PC-3 (cell line): ENCODE measurements around the gene KAT2B. TPM values are rescaled to one million over a fixed set of nuclear protein-coding genes. Genes with fewer than 3 reads are reported as not detected.
A peak's percentile ranks its signal among the peaks of the same experiment; 100 is the strongest.

ENCODE experiments used
- ATAC-seq: fragments of 200-7000 bp; cut with Tn5 transposase; 2 replicates; pipeline ENCODE4 v1.9.1; 2020; ENCODE audit warnings: mild to moderate bottlenecking, moderate library complexity
- BruUV-seq: library from RNA; stranded (reverse); fragments of 400-500 nt; replicated peaks from 2 replicates; lab custom pipeline; 2021; lab: Mats Ljungman, UMichigan
- CTCF ChIA-PET: fragments of 300-600 bp; sonication (Branson Sonifier 250); formaldehyde crosslinking; loops from one replicate; lab custom pipeline; 2022; ENCODE audit warnings: antibody characterized with exemption; lab: Charles Lee
- POLR2A ChIA-PET: fragments of 300-600 bp; sonication (Branson Sonifier 250); formaldehyde crosslinking; loops from one replicate; lab custom pipeline; 2022; ENCODE audit warnings: antibody characterized with exemption; ENCODE audit not compliant: unreplicated experiment; lab: Charles Lee
- DNase-seq: peaks from one replicate; pipeline ENCODE4 v3.0.0-alpha.2; 2015
- H2AFZ ChIP-seq: fragments of 300-600 bp; sonication (generic); 2 replicates; pipeline ENCODE4 v1.6.0; 2016; ENCODE audit warnings: antibody characterized with exemption, low read length
- H3F3A ChIP-seq: fragments of 300-600 bp; sonication (generic); one replicate; pipeline ENCODE4 v1.6.0; 2017; ENCODE audit warnings: antibody characterized with exemption, low read length, control low read depth, mild to moderate bottlenecking; ENCODE audit not compliant: unreplicated experiment
- H3K27ac ChIP-seq: fragments of 300-600 bp; sonication (generic); 2 replicates; pipeline ENCODE4 v1.5.1; 2016; ENCODE audit warnings: mild to moderate bottlenecking, low read length
- H3K27me3 ChIP-seq: fragments of 300-600 bp; sonication (generic); 2 replicates; pipeline ENCODE4 v1.6.1; 2016; ENCODE audit warnings: low read length, mixed read lengths
- H3K36me3 ChIP-seq: fragments of 300-600 bp; sonication (generic); 2 replicates; pipeline ENCODE4 v1.6.1; 2016; ENCODE audit warnings: low read depth, mixed run types, low read length, mixed read lengths
- H3K4me1 ChIP-seq: fragments of 300-600 bp; sonication (generic); 2 replicates; pipeline ENCODE4 v1.5.1; 2016; ENCODE audit warnings: low read length; ENCODE audit not compliant: insufficient read depth
- H3K4me2 ChIP-seq: fragments of 300-600 bp; sonication (generic); 2 replicates; pipeline ENCODE4 v1.6.0; 2016; ENCODE audit warnings: low read length
- H3K4me3 ChIP-seq: fragments of 300-600 bp; sonication (generic); 2 replicates; pipeline ENCODE4 v1.5.1; 2016; ENCODE audit warnings: mild to moderate bottlenecking, low read length, mixed read lengths
- H3K79me2 ChIP-seq: fragments of 300-600 bp; sonication (generic); 2 replicates; pipeline ENCODE4 v1.6.1; 2017; ENCODE audit warnings: low read length, mixed read lengths
- H3K9ac ChIP-seq: fragments of 300-600 bp; sonication (generic); 2 replicates; pipeline ENCODE4 v1.6.0; 2016; ENCODE audit warnings: mild to moderate bottlenecking, low read length
- H3K9me2 ChIP-seq: fragments of 300-600 bp; sonication (generic); replicated peaks from 2 replicates; pipeline ENCODE4 v1.6.1; 2016; ENCODE audit warnings: mixed run types, low read length, mixed read lengths
- H3K9me3 ChIP-seq: fragments of 300-600 bp; sonication (generic); 2 replicates; pipeline ENCODE4 v1.6.1; 2016; ENCODE audit warnings: low read length, mixed read lengths
- H4K20me1 ChIP-seq: fragments of 300-600 bp; sonication (generic); 2 replicates; pipeline ENCODE4 v1.6.1; 2016; ENCODE audit warnings: low read length, mixed read lengths
- CTCF ChIP-seq: fragments of 300-600 bp; sonication (generic); conservative IDR thresholded peaks from 2 replicates; pipeline ENCODE4 v1.5.1; 2017; ENCODE audit warnings: antibody characterized with exemption, low read depth, mild to moderate bottlenecking, low read length
- EZH2 ChIP-seq: fragments of 300-600 bp; sonication (generic); IDR thresholded peaks from one replicate; pipeline ENCODE4 v1.6.1; 2017; ENCODE audit warnings: antibody characterized with exemption, mild to moderate bottlenecking, low read length; ENCODE audit not compliant: unreplicated experiment
- EZH2phosphoT487 ChIP-seq: fragments of 300-600 bp; sonication (generic); IDR thresholded peaks from 2 replicates; pipeline ENCODE4 v1.6.1; 2018; ENCODE audit warnings: mild to moderate bottlenecking, antibody characterized with exemption, low read length, borderline replicate concordance
- intact Hi-C: fragments of 100-400 bp; cut with micrococcal nuclease; formaldehyde crosslinking; loops from 2 replicates; pipeline ENCODE4 v1.9.0; 2023
- total RNA-seq: library from RNA; depleted of rRNA; stranded (reverse); fragments of >200 nt; gene quantifications from 2 replicates; pipeline ENCODE4 v1.2.3, GENCODE V29; 2014

Gene KAT2B
- total RNA-seq, 1 experiment from 2014 or later: 11.9 TPM

GRCh38 chr3:20097015-20097414 lies 56.8 kb downstream of the KAT2B start:
- Histone ChIP-seq H3K36me3 (no peaks in the 10 kb centered on the region), H4K20me1 (no peaks in the 10 kb centered on the region), H3K27ac (no peak overlapping the region), H2AFZ (no peak overlapping the region), H3K9ac (no peak overlapping the region), H3K4me2 (no peak overlapping the region), H3K79me2 (no peaks in the 10 kb centered on the region), H3K9me3 (no peaks in the 10 kb centered on the region), H3F3A (no peaks in the 10 kb centered on the region), H3K9me2 (no peaks in the 10 kb centered on the region), H3K4me3 (no peak overlapping the region), H3K27me3 (no peaks in the 10 kb centered on the region), H3K4me1 (no peaks in the 10 kb centered on the region)
- no TSS peak for BruUV-seq
- intact Hi-C loops: no loop called here
- no peak for TF ChIP-seq EZH2phosphoT487
- no peak for TF ChIP-seq EZH2
- TF ChIP-seq CTCF: no peak
- POLR2A ChIA-PET: no interaction called here
- DNase-seq (no peak), ATAC-seq (0 out of 2 replicates have a peak, but pooled peaks have one; percentile 20)
- CTCF ChIA-PET: no interaction called here

- CTCF ChIA-PET: no interaction called here
- BruUV-seq: no TSS peak
- H3K9me3 ChIP-seq: no peaks in the 10 kb centered on the region
- no peak overlapping the region for H3K4me3 ChIP-seq
- H3K79me2 ChIP-seq: no peaks in the 10 kb centered on the region
- no peaks in the 10 kb centered on the region for H3K4me1 ChIP-seq
- H3F3A ChIP-seq: no peaks in the 10 kb centered on the region
- H3K9ac ChIP-seq: no peak overlapping the region
- H3K4me2 ChIP-seq: no peak overlapping the region
- ATAC-seq (no peak), DNase-seq (no peak)
- POLR2A ChIA-PET: no interaction called here
- H2AFZ ChIP-seq: no peak overlapping the region
- TF ChIP-seq EZH2 (no peak), EZH2phosphoT487 (no peak)
- H3K36me3 ChIP-seq: no peaks in the 10 kb centered on the region
- H3K27ac ChIP-seq: no peak overlapping the region
- H3K27me3 ChIP-seq: no peaks in the 10 kb centered on the region
- intact Hi-C loops: no loop called here
- no peaks in the 10 kb centered on the region for H3K9me2 ChIP-seq
- no peaks in the 10 kb centered on the region for H4K20me1 ChIP-seq
These were observed 58.8 kb downstream of the KAT2B start for GRCh38 chr3:20099060-20099459.

GRCh38 chr3:20100151-20100550 lies 59.9 kb downstream of the KAT2B start:
- Histone ChIP-seq H3K9me2 (no peaks in the 10 kb centered on the region), H3K9ac (no peak overlapping the region), H3K9me3 (no peaks in the 10 kb centered on the region), H3K36me3 (no peaks in the 10 kb centered on the region), H3K4me2 (no peak overlapping the region), H3K27ac (no peak overlapping the region), H3K4me1 (no peaks in the 10 kb centered on the region), H3K27me3 (no peaks in the 10 kb centered on the region), H3K79me2 (no peaks in the 10 kb centered on the region), H4K20me1 (no peaks in the 10 kb centered on the region), H2AFZ (no peak overlapping the region), H3F3A (no peaks in the 10 kb centered on the region), H3K4me3 (no peak overlapping the region)
- intact Hi-C loops: no loop called here
- no TSS peak for BruUV-seq
- POLR2A ChIA-PET: no interaction called here
- no peak for TF ChIP-seq CTCF
- no peak for TF ChIP-seq EZH2
- TF ChIP-seq EZH2phosphoT487: no peak
- ATAC-seq (no peak), DNase-seq (no peak)
- CTCF ChIA-PET: no interaction called here
